Measurements from ENCODE around the gene EDNRB.

DNA sequence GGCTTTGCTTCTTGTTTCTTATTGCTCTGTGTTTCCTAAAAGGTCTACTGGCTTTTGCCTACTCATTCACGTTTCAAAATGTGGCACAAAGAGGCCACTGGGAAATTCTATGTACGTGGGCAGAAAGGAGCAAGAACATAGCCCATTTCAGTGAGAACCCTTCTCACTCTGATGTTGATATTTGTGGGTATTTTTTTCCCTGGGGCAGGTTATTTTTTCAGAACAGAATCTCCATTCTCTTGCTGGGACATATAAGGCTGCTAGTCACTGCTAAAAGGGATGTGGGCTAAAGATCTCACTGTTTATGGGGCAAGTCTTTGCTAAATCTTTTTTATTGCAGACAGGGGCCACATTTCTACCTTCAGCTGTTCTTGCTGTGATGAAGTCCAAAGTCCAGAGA, 27.1 kb downstream of the EDNRB start:
- TF ChIP-seq, protein P1, sequence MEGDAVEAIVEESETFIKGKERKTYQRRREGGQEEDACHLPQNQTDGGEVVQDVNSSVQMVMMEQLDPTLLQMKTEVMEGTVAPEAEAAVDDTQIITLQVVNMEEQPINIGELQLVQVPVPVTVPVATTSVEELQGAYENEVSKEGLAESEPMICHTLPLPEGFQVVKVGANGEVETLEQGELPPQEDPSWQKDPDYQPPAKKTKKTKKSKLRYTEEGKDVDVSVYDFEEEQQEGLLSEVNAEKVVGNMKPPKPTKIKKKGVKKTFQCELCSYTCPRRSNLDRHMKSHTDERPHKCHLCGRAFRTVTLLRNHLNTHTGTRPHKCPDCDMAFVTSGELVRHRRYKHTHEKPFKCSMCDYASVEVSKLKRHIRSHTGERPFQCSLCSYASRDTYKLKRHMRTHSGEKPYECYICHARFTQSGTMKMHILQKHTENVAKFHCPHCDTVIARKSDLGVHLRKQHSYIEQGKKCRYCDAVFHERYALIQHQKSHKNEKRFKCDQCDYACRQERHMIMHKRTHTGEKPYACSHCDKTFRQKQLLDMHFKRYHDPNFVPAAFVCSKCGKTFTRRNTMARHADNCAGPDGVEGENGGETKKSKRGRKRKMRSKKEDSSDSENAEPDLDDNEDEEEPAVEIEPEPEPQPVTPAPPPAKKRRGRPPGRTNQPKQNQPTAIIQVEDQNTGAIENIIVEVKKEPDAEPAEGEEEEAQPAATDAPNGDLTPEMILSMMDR (IDR thresholded peaks at IDR 0.05): no peak
- TF ChIP-seq EP300 (IDR thresholded peaks at IDR 0.05): no peak
- no peak for TF ChIP-seq POLR2A (IDR thresholded peaks at IDR 0.05)
